Nucleus accumbens (tissue), 56 donors: ENCODE measurements around the gene AFM.

Source experiments
- DNase-seq, 56 donors: peaks; one replicate each; lab custom pipeline; 2025; lab: John Stamatoyannopoulos, UW

AFM gene

DNA sequence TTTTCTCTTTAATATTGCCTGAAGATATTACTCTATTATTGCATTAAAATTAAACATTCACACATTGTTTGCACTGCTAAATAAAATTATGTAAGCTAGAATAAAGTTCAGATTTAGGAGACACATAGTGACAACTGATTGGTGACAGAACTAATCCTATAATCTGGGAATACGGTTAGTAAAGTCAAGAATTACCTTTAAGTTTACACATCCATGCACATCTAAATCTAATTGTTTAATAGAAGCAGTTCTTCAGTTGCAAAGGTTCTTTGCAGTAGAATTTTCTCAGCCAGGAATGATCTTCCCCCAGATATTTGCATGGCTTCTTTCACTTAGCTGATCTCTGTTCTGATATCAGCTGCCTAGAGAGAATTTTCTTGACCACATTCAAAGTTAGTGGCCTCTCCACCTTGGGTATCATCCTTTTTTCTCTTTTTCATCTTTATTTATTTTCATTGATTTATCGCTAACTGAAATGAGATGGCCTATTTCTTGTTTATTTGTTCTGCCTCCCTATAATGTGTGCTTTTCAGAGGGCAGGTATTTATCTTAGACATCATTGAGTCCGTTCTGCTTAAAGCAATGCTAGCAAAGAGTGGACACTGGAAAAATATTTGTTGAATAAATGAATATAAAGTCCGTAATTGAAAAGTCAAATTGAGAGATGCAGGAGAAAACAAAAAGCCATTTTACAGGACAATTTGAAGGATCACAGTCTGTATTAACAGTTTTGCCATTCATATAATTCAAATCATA is 32.9 kb upstream of the AFM start:
- DNase-seq = no peak

DNA sequence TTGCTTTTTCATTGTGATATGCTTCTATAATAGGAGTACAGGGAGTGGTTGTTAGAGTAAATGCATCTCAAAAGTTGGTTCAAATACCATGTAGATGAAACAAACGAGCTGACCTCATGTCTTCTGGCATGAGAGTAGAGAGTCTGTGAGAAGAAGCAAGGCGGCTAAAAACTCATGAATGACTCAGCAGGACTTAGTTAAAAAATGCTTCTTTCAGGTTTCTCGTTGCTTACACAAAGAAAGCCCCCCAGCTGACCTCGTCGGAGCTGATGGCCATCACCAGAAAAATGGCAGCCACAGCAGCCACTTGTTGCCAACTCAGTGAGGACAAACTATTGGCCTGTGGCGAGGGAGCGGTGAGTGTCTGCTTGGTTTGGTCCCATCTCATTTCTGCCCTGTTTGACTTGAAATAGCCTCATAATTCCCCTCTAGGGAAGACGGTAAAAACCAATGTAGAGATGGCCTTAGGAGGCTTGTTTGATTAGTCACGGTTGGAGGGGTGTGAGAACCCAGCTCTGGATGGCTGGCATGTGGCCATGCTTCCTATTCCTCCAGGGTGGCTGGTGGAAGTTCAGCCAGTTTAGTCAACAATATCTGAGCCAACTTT is 31.0 kb upstream of the AFM start:
- peak in 1 of 56 donors; percentile 1 for DNase-seq

DNA sequence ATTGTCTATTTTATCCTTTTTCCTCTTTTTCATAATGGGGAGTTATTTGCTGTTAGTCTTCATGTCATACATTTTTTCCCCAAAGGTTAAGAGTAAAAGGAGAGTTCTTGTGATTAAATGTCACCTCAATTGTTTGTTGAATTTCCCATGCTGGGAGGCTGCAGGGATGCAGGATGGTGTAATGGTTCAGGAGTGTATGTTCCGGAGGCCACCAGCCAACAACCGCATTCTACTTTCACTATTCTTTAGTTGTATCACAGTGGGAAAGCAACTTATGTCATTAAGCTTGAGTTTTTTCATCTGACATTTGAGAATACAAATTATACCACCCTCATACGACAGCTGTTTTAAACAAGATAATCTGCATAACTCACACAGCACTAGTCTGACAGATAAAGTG is 30.1 kb upstream of the AFM start:
- no peak for DNase-seq

DNA sequence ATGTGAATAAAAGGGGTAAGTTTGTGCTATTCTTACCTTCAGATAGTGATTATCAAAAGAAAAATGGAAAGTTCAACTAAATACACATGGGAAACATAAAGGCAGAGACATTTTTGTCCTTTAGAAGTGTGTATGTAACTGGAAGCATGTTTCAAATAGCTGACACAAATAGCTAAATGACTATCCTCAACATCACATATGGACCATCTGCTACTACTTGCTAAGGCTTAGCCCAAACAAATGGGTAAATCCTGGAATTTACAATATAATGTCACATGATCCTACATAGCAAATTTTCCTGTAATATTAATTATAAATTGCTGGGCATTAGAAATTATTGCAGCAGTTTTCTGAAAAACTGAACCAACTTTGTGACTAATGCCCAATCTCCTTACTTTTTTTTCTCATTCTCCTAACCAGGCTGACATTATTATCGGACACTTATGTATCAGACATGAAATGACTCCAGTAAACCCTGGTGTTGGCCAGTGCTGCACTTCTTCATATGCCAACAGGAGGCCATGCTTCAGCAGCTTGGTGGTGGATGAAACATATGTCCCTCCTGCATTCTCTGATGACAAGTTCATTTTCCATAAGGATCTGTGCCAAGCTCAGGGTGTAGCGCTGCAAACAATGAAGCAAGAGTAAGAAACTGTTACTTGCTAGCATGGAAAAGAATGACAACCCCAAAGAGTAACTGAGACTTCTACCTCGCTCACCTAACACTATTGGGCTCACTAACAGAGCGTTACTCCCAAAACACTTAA is 29.4 kb upstream of the AFM start:
- no peak for DNase-seq

DNA sequence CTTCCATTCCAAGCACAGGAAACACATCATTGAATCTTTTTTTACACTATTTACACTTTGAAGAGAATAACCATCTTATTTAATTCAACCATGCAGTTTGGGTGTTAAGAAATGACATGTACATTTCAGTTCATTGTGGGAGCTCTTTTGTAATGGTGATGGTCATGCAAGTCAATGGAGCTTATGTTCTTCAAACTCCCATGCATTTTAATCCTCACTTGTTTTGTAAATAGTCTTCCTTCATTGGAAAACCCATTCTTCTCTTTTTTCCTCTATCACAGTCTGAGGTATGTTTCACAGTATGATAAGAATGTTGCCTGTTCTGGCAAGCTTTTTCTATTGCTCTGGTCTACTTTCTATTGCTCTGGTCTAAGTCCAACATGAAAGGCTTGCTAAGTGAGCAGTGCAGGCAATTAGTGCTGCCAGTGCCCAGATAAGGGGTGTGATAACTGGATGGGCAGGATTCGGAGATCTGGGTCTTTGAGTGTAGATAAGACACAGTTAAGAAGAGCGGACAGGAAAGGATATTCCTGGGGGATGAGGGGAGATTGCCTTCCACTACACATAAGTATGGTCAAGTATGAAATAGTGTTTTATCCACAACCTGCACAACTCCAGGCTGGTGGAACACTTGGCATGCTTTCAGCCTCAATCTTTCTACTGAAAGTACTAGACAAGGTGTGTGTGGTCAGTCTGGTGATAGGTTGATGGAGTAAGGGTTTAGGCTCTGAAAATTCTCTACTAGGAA is 28.4 kb upstream of the AFM start:
- DNase-seq = no peak

DNA sequence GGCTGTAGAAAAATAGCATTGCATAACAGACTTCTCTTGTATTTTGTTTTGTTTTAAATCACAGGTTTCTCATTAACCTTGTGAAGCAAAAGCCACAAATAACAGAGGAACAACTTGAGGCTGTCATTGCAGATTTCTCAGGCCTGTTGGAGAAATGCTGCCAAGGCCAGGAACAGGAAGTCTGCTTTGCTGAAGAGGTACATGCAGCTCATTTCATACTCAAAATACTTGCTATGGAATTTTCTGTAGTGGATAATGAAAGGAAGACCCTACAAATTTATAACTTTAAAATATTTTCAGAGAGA is 27.9 kb upstream of the AFM start:
- DNase-seq = no peak

DNA sequence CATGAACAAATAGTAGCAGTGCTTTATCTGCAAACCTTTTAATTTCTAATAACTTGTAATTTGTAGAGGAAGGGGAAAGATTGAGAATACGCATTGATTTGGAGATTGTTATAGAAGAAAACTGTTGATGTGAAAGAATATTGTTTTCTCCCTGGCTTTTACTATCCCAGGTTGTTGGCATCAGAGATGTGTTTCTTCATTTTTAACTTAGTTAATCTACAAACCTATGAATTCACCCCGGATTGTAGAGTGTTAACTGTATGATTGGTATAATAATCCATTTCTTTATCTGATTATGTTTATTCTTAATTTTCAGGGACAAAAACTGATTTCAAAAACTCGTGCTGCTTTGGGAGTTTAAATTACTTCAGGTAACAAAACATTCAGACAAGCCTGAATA is 26.6 kb upstream of the AFM start:
- no peak for DNase-seq

DNA sequence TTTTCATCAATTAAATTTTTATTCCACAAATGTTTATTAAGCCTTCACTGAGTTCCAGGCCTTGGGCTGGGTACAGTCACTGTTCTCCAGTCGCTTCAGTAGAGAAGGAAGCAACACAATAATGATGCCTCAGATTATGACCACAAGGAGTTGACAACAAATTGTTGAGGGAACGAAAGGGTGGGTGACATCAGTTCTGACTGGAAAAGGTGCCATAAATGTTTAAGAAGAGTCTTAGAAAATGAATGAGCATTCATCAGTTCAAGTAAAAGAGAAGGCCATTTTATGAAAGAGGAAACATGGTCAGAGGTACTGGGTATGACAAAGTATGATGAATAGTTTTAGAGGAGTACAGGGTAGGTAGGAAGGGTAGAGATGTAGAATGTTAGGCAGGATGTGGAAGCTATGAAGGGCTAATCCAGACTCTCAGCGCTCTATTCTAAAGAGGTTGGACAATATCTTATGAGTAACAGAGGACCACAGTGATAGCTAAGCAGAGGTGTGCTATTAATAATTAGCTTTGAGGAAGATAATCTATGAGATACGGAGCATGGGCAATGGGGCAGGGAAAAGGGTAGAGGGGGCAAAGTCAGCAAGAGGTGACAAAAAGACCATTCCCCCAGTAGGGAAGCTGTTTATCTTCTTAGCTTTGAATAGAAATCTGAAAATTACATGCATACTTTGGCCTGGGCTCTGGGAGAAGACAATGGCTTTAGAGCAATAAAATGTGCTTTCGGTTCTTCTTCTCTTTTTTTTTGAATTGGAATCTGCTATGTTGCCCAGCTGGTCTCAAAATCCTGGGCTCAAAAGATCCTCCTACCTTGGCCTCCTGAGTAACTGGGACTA is 25.1 kb upstream of the AFM start:
- DNase-seq = no peak

DNA sequence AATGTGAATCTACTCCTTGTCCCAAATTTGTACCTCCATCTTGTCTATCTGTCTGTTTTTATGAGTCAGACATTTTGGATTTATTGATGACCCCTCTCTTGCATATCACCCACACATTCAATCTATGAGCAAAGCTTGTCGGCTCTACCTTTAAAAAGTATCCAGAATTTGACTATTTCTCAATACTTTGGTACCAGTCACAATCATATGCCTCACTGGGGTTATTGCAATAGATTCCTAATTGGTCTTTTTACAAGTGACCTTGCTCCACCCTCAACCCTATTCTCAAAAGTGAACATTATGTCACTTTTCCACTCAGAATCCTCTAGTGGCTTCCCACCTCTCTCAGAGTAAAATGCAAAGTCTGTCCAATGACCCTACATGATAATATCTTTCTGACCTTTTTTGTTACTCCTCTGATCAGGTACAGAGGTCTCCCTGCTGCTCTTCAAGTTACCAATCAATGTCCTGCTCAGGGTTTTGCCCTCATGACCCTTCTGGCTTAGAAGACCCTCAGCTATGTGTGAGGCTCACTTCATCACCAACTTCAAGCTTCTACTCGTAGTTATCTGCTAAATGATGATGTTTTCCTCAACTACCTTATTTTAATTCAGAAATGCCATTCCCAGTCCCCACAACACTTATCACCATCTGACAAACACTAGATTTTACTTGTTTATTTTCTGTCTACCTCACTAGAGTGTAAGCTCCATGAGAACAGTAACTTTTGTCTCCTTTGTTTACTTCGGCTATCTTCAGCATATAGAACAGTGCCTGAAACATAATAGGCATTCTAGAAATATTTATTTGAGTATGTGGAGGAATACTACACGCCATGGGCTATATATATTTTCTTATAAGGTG is 23.1 kb upstream of the AFM start:
- no peak for DNase-seq

DNA sequence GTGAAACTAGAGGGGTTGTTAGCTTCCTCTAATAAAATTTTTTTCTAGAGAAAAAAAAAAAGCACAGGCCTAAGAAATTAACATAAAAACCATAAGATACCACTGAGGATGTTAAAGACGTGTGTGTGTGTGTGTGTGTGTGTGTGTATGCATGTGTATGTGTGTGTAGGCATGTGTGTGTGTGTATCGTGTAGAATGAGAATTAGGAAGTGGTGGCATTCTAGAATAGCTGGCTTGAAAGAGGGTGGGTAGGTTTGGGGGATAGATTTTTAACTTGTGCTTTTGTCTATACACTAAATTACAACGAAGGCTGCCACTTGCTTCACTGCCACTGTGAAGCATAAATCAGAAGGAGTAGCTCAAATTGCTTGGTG is 22.5 kb upstream of the AFM start:
- DNase-seq = no peak

DNA sequence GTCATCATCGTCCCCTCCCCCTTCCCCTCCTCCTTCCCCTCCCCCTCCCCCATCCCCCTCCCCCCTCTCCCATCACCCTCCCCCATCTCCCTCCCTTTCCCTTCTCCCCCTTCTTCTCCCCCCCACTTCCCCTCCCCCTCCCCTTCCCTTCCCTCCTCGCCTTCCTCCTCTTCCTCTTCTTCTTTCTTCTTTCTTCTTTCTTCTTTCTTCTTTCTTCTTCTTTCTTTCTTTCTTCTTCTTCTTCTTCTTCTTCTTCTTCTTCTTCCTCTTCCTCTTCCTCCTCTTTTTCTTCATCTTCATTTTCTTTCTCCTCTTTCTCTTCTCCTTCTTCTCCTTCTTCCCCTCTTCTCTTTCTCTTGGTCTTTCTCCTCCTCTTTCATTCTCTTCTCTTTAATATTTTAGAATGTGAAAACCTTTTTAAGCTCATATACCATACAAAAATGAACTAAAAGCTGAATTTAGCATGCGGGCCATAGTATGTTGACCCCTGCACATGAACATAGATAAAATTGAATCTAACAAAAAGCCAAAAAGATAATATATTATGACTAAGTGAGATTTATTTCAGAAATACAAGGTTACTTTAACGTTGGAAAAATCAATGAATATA is 20.5 kb upstream of the AFM start:
- DNase-seq = no peak

DNA sequence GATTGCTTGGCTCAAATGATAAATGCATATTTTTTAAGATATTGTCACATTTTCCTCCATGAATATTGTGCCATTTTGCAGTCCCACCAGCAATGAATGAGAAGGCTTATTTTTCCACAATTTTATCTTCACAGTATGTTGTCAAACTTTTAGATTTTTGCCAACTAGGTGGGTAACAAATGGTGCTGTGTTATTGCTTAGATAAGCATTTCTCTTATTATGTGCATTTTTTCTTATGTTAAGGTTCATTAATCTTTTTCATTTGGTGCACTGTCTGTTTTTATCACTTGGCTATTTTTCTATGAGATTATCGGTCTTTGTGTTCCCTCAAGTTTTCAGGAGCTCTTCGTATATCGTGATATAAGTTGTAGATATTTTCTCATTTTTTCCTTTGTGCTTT is 13.4 kb upstream of the AFM start:
- DNase-seq = no peak

DNA sequence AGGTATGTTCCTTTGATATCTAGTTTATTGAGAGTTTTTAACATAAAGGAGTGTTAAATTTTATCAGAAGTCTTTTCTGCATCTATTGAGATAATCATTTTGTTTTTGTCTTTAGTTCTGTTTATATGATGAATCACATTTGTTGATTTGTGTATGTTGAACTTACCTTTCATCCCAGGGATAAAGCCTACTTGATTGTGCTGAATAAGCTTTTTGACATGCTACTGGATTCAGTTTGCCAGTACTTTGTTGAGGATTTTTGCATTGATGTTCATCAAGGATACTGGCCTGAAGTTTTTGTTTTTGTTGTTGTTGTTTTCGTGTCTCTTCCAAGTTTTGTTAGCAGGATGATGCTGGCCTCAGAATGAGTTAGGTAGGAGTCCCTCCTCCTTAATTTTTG is 10.8 kb upstream of the AFM start:
- DNase-seq = no peak

DNA sequence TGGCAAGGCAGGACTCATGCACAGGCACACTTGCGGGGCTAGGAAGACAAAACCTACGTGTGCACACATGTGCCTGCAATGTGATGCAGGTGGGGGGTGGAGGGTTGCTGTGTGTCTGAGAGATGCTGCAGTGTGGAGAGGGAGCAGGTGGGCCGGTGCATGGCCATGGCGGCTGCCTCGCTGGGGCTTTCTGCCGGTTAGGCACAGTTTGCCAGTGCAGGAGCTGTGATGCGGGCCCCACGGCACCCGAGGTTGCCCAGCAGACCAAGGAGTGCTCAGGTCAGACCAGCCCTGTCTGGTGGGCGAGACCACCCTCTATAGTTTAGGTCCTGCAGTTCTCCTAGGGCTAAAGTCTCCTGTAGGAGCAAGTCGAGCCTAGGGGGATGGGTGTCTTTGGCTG is 4.4 kb upstream of the AFM start:
- DNase-seq = no peak

DNA sequence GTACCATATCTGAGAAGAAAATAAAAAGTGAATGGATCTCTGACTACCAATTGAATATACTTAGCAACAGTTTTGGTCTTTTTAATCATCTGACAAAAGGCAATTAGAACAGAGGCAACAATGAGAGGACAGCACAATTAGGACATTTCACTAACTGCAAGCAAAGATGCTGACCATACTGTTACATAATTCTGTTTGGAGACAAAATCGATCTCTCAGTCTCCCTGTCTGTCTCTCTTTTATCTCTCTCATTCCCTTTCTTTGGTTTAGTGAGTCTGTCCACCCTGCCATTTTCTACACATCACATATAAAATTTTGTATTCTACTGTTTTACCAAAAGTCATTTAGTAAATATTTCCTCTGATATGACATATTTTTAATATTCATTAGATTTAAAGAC is 2.2 kb upstream of the AFM start:
- no peak for DNase-seq

DNA sequence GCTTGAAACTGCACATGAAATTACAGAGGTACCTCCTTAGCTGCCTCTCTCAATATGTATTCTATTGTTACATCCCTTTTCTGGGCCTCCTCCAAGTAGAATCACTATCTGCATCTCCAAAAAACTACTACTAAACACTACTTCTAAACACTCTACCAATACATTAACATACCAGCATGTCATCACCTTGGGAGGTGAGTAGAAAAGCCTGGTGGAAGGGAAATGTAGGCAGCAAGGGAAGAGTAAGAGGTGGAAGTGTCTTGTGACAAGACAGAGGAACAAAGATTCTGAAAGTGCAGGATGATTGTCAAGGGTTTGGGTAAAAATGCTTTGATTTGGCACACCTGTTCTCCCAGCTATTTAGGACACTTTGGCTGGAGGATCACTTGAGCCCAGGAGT is 3.5 kb downstream of the AFM start:
- no peak for DNase-seq

DNA sequence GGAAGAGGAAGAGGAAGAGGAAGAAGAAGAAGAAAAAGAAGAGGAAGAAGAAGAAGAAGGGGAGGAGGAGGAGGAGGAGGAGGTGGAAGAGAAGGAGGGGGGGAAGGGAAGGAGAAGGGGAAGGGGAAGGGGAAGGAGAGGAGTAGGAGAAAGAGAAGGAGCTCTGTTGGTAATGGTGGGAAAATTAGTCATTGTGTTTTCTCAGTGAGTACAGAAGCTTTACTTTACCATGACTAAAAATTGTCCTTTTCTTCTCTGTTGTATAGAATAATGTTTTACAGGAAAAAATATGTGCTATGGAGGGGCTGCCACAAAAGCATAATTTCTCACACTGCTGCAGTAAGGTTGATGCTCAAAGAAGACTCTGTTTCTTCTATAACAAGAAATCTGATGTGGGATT is 4.1 kb downstream of the AFM start:
- no peak for DNase-seq

DNA sequence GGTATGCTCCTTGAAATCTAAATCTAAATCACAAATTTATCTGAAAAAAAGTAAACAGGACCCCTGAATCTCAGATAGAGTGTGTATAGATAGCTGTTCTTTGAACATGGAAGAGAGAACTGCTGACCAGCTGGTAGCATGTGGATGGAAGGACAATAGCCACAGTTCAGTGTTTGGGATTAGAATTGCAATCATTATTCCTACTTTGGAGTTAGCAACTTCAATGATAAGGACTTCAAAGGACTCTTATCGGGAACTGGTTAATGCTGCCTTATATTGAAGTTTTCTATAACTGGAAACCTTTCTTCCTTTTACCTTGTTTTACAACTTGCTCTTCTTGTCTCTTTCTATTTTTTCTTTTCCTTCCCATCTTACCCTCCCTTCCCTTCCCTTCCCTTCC is 5.0 kb downstream of the AFM start:
- DNase-seq = no peak

DNA sequence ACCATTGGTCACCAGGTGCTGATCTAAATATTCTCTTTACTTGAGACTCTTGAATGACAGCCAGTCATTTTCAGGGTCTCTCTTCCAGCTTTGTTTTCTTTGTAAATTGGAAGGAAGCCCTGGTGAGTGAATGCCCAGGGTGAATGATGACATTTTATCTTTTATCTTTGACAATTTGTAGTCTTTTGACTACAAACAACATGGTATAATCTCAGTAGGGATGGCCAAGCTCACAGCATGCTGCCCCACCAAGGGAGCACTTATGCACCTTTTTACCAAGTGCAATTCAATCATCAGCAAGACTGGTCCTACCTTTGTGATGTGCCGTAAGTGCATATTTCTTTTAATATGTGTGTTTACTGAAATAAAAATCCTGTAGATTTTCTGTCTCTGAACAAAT is 5.7 kb downstream of the AFM start:
- DNase-seq = no peak
